Measurements from ENCODE around the gene RAC3.

GRCh38 chr17:81992306-81993102, 39.0 kb upstream of the RAC3 start:
- TF ChIP-seq CTCF (IDR thresholded peaks at IDR 0.05) (no peak), POLR2A (IDR thresholded peaks at IDR 0.05) (no peak), POLR2AphosphoS5 (IDR thresholded peaks at IDR 0.05) (no peak)

All from sigmoid colon (tissue), 4 donors.